Esophagus squamous epithelium (tissue), 5 donors: ENCODE results near the gene VPS33A. TPM values are rescaled to one million over a fixed set of nuclear protein-coding genes. Genes with fewer than 3 reads are reported as not detected.

Source experiments
- DNase-seq: peaks from one replicate; lab custom pipeline; 2025; lab: John Stamatoyannopoulos, UW
- H3K27ac ChIP-seq, 4 donors: fragments of 200-600 bp; sonication (generic); one replicate each; pipeline ENCODE4 v1.5.1; 2016 to 2019; ENCODE audit warnings: mild to moderate bottlenecking in 1 of 4
- H3K27me3 ChIP-seq, 4 donors: fragments of 200-600 bp; sonication (generic); 1 replicate in 3 of 4; 2 replicates in 1 of 4; pipeline versions ENCODE4 v1.5.1 to v1.6.0; 2017 to 2021; ENCODE audit warnings: antibody characterized with exemption in 1 of 4
- H3K36me3 ChIP-seq, 3 donors: fragments of 200-600 bp; sonication (generic); one replicate each; pipeline ENCODE4 v1.5.1; 2016 to 2019
- H3K4me1 ChIP-seq, 3 donors: fragments of 200-600 bp; sonication (generic); one replicate each; pipeline ENCODE4 v1.5.1; 2017 to 2019
- H3K4me3 ChIP-seq, 4 donors: fragments of 200-600 bp; sonication (generic); 1 replicate in 3 of 4; 2 replicates in 1 of 4; pipeline ENCODE4 v1.5.1; 2016 to 2019; ENCODE audit warnings: mild to moderate bottlenecking in 2 of 4, moderate library complexity in 1 of 4
- H3K9me3 ChIP-seq, 3 donors: fragments of 200-600 bp; sonication (generic); one replicate each; pipeline ENCODE4 v1.5.1; 2016 to 2019
- POLR2A ChIP-seq, 4 donors: fragments of 450-650 bp; IDR thresholded peaks; one replicate each; pipeline ENCODE4 v1.6.1; 2017; ENCODE audit warnings: antibody characterized with exemption in 4 of 4, mild to moderate bottlenecking in 4 of 4, moderate library complexity in 3 of 4
- WGBS, 2 donors: methylation state at CpG; one replicate each; pipeline ENCODE4 v1.1.5; 2018; 5-methylcytosine and 5-hydroxymethylcytosine counted together
- intact Hi-C: fragments of 100-400 bp; cut with DNase I; formaldehyde crosslinking; loops from one replicate; pipeline ENCODE4 v1.15.0; 2022
- total RNA-seq, 4 donors: library from RNA; depleted of rRNA; stranded (reverse); fragments of >200 nt; gene quantifications; one replicate each; pipeline ENCODE4 v1.1.0, GENCODE V29; 2016
- TF ChIP-seq, protein P1 (sequence below), 6 experiments: fragments of 450-650 bp in 4 of 6; fragments of 200-600 bp in 2 of 6; sonication (generic) in 2 of 6; IDR thresholded peaks; one replicate each; pipeline ENCODE4 v1.5.1; 2016 to 2019; ENCODE audit warnings: antibody characterized with exemption in 6 of 6, mild to moderate bottlenecking in 4 of 6, moderate library complexity in 4 of 6
- donor health status: DM: yes; HTN: yes; CAD: no.

VPS33A gene
- total RNA-seq, 4 donors from 2014 or later, result 11.5 to 16.7 (median 12.6) TPM

DNA sequence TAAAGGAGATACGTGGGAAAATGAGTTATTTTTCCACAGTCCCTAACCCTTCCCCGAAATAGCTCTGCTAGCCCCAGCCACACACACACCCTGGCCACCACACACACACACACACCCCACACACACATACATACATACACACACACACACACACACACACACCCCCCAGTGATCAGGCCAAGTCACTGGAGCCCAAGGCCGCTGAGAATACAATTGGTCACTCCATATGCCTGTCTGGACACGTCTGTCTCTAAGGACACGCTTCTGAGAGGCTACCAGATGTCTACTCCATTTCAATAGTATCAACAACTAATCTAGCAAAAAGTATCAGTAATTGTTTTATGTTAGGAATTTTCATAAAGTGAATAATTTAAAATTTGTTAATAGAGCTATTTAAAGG lies 27.4 kb downstream of the VPS33A start:
- H3K9me3 ChIP-seq, result no peaks in the 10 kb centered on the region
- no peak for TF ChIP-seq POLR2A (IDR thresholded peaks at IDR 0.05)
- TF ChIP-seq, protein P1, sequence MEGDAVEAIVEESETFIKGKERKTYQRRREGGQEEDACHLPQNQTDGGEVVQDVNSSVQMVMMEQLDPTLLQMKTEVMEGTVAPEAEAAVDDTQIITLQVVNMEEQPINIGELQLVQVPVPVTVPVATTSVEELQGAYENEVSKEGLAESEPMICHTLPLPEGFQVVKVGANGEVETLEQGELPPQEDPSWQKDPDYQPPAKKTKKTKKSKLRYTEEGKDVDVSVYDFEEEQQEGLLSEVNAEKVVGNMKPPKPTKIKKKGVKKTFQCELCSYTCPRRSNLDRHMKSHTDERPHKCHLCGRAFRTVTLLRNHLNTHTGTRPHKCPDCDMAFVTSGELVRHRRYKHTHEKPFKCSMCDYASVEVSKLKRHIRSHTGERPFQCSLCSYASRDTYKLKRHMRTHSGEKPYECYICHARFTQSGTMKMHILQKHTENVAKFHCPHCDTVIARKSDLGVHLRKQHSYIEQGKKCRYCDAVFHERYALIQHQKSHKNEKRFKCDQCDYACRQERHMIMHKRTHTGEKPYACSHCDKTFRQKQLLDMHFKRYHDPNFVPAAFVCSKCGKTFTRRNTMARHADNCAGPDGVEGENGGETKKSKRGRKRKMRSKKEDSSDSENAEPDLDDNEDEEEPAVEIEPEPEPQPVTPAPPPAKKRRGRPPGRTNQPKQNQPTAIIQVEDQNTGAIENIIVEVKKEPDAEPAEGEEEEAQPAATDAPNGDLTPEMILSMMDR (IDR thresholded peaks at IDR 0.05), result no peak
- no peak overlapping the region for H3K4me3 ChIP-seq
- no peak for DNase-seq
- no peaks in the 10 kb centered on the region for H3K4me1 ChIP-seq
- 85 to 87% methylated on average over 5 of the region's 5 CpGs for whole genome bisulfite sequencing, 2 donors
- H3K27ac ChIP-seq, result no peak overlapping the region
- H3K27me3 ChIP-seq, result no peaks in the 10 kb centered on the region
- intact Hi-C loops, result no loop called here
- peaks cover 4 to 94% (median 22%) of the 10 kb centered on the region in 3 donors for H3K36me3 ChIP-seq

DNA sequence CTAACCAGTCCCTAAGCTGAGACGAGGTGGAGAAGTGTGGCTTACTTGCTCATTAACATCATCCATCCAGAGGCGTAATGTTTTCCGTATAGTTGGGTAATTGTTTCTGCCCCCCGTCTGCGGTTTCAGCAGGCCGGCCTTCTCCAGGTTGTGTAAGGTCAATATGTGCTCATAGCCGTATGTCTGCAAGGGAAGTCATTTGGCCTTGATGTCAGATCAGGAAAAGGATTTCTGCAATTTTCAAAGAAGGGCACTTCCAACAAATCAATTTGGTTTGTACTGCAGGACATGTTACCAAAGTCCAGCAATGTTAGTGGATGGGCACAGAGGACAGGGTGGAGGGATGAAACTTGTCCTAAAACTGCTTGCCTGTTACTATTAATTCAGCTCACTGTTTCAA lies 30.6 kb downstream of the VPS33A start:
- 87 to 97% methylated on average over 4 to 7 of the region's 7 CpGs for WGBS, 2 donors
- Histone ChIP-seq H3K27me3 (no peaks in the 10 kb centered on the region), H3K9me3 (no peaks in the 10 kb centered on the region), H3K4me1 (no peaks in the 10 kb centered on the region), H3K27ac (no peak overlapping the region), H3K4me3 (no peak overlapping the region), H3K36me3 (peaks cover 7 to 96% (median 21%) of the 10 kb centered on the region in 3 donors)
- TF ChIP-seq POLR2A (IDR thresholded peaks at IDR 0.05), result no peak
- TF ChIP-seq, protein P1 (IDR thresholded peaks at IDR 0.05), result no peak
- no peak for DNase-seq
- intact Hi-C loops, result no loop called here

DNA sequence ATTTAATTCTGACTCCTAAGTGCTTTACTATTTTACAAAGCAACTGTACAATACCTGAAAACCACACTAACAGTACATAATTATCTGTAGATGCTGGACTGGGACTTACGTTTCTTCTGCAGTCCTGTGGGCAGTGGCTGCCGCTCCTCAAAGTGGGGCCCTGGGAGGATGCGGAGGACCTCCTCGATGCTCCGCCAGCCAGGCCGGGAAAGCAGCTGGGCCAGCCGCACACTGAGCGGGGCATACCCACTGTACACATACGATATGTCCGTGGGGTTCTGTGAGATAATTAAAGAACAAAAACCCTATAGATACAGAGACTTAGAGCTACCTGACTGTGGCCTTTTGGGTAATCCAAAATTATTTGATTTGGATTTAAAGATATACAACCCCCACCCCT lies 33.6 kb downstream of the VPS33A start:
- Histone ChIP-seq H3K4me1 (no peaks in the 10 kb centered on the region), H3K4me3 (no peak overlapping the region), H3K36me3 (peaks cover 7 to 96% (median 23%) of the 10 kb centered on the region in 3 donors), H3K9me3 (no peaks in the 10 kb centered on the region), H3K27me3 (no peaks in the 10 kb centered on the region), H3K27ac (no peak overlapping the region)
- TF ChIP-seq, protein P1 (IDR thresholded peaks at IDR 0.05), result no peak
- TF ChIP-seq POLR2A (IDR thresholded peaks at IDR 0.05), result no peak
- 81 to 100% methylated on average over 1 to 4 of the region's 10 CpGs for WGBS, 2 donors
- DNase-seq, result no peak
- intact Hi-C loops, result no loop called here

DNA sequence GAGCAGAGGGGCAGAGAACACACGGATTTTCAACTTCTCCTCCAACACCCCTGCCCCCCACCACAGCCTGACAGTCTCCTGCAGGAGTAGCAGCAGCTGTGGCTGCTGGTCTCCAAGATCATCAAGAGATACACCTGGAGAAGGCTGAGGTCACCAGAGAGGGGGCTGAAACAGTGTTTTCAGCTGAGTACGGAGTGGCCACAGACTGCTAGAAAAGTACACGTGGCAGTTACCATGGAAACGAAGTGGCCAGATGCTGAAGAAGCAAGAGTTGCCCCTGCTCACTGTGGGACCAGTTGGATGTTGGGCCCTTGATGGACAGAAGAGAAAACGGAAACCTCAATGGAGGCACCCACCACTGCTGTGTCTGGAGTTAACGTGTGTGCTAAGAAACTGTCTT lies 35.5 kb downstream of the VPS33A start:
- 81 to 86% methylated on average over 5 to 6 of the region's 6 CpGs for WGBS, 2 donors
- H3K4me3 ChIP-seq, result no peak overlapping the region
- no peak overlapping the region for H3K27ac ChIP-seq
- no peaks in the 10 kb centered on the region for H3K9me3 ChIP-seq
- no peak for DNase-seq
- intact Hi-C loops, result no loop called here
- no peaks in the 10 kb centered on the region for H3K27me3 ChIP-seq
- no peak for TF ChIP-seq POLR2A (IDR thresholded peaks at IDR 0.05)
- TF ChIP-seq, protein P1 (IDR thresholded peaks at IDR 0.05), result no peak
- peaks cover 8 to 11% (median 8%) of the 10 kb centered on the region in 3 donors for H3K4me1 ChIP-seq
- peaks cover 7 to 80% (median 23%) of the 10 kb centered on the region in 3 donors for H3K36me3 ChIP-seq

DNA sequence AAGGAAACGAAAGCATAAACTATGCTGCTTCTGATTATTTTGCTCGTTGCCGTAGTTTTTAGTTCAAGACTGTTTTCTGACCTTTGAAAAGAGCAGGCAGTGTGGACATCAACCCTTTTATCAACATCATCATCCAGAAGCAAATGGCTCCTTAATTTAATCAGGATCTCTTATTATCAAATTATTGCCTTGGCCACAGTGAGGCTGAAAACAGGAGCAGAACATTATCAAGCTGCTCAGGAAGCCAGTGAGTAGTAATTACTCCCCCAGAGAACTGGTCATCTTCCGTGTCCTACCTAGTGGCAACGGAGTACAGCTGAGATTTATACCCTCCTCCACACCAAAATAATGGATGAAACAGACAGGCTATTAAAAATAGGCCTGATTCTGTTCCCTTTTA lies 38.2 kb downstream of the VPS33A start:
- no peaks in the 10 kb centered on the region for H3K9me3 ChIP-seq
- TF ChIP-seq, protein P1 (IDR thresholded peaks at IDR 0.05), result no peak
- no peak for TF ChIP-seq POLR2A (IDR thresholded peaks at IDR 0.05)
- H3K27me3 ChIP-seq, result no peaks in the 10 kb centered on the region
- intact Hi-C loops, result no loop called here
- no peak overlapping the region for H3K4me3 ChIP-seq
- WGBS, 2 donors, result 88 to 91% methylated on average over 5 of the region's 5 CpGs
- peaks cover 19 to 35% (median 23%) of the 10 kb centered on the region in 3 donors for H3K4me1 ChIP-seq
- DNase-seq, result no peak
- no peak overlapping the region for H3K27ac ChIP-seq
- peaks cover 3 to 67% (median 18%) of the 10 kb centered on the region in 3 donors for H3K36me3 ChIP-seq
